ENCODE results near the gene NUDCD3. TPM values are rescaled to one million over a fixed set of nuclear protein-coding genes. Genes with fewer than 3 reads are reported as not detected.

Gene NUDCD3
- total RNA-seq, 4 donors from 2014 or later = 29.7 to 66.7 (median 40.0) TPM

- TF ChIP-seq CTCF (IDR thresholded peaks at IDR 0.05; ENCODE audit: low read depth) = no peak
Measured at GRCh38 chr7:44374007-44374763, 116.3 kb downstream of the NUDCD3 start.

- no peak for TF ChIP-seq CTCF (IDR thresholded peaks at IDR 0.05; ENCODE audit: low read depth)
Measured at GRCh38 chr7:44373418-44373740, 117.1 kb downstream of the NUDCD3 start.

GRCh38 chr7:44372560-44373417 lies 117.7 kb downstream of the NUDCD3 start:
- no peak for TF ChIP-seq CTCF (IDR thresholded peaks at IDR 0.05; ENCODE audit: low read depth)

GRCh38 chr7:44368885-44369284 lies 121.6 kb downstream of the NUDCD3 start:
- TF ChIP-seq CTCF (IDR thresholded peaks at IDR 0.05; ENCODE audit: low read depth) = no peak

GRCh38 chr7:44368455-44368854 lies 122.0 kb downstream of the NUDCD3 start:
- no peak for TF ChIP-seq CTCF (IDR thresholded peaks at IDR 0.05; ENCODE audit: low read depth)

- no peak for TF ChIP-seq CTCF (IDR thresholded peaks at IDR 0.05; ENCODE audit: low read depth)
Measured at GRCh38 chr7:44367475-44368043, 122.9 kb downstream of the NUDCD3 start.

GRCh38 chr7:44366986-44367385 lies 123.5 kb downstream of the NUDCD3 start:
- no peak for TF ChIP-seq CTCF (IDR thresholded peaks at IDR 0.05; ENCODE audit: low read depth)
